HuH-7 (cell line): ENCODE results near the gene CCDC127.
"Not testable (repeated sequence)": the region's sequence is repeated elsewhere in the genome, so short reads cannot be mapped to it uniquely, and the experiment has no call there.

Experiments used
- DNase-seq: peaks from one replicate; pipeline ENCODE4 v3.0.0; 2011; ENCODE audit warnings: low spot score

Gene CCDC127

DNA sequence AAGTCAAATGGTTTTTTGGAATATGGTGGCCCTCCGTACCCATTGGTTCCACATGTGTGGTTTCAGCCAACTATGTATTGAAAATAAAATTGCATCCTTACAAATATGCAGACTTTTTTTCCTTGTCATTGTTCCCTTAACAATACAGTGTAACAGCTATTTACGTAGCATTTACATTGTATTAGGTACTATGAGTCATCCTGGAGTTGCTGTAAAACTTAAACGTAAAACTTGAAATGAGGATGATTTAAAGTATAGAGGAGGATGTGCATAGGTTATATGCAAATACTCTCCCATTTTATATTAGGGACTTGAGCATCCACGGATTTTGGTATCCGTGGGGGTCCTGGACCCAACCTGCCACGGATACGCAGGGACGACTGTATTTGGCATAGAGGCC lies 16.5 kb upstream of the CCDC127 start:
- no peak for DNase-seq

DNA sequence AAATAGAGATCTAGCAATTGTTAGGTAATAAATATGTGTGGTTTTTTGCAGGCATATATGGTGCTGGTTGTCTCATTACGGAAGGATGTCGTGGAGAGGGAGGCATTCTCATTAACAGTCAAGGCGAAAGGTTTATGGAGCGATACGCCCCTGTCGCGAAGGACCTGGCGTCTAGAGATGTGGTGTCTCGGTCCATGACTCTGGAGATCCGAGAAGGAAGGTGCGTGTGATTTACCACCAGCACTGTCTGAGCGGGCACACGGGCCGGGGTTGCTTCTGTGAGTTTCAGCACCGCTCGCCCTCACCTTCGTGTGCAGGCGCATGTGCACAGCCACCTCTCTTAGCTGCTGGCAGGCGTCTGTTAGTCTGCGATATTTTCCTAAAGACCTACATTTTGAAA lies 15.5 kb upstream of the CCDC127 start:
- not testable (repeated sequence) for DNase-seq

DNA sequence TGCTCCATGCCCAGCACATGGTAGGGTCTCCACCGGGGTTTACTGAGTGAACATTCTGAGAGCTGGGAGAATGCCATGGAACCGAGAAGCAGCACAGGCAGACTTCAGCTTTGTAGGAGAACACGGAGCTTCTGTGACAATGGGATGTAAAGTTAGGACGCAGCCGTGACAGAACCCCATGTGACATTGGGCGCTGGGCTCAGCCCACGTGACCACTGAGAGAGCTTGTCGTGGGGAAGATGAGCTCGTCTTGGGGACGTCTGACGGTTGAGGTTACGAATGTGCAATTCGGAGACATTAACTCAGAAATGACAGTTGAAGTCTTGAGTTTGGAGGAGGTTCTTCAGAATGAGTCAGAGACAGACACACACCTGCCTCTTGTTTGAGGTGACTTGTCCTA lies 13.7 kb upstream of the CCDC127 start:
- no peak for DNase-seq

DNA sequence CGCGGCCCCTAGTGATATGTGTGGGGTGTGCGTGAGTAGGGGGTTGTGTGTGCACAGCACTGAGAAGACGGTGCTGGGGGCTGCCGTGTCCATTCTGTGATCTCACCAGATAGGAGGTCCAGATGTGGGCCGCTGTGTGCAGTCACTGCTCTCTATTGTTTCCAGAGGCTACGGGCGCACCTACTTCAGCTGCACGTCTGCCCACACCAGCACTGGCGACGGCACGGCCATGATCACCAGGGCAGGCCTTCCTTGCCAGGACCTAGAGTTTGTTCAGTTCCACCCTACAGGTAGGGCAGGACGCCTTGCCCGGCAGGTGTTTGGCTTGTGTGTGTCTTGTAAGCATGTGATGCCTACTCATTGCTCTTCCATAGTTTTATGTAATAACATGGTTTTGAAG lies 12.8 kb upstream of the CCDC127 start:
- no peak for DNase-seq

DNA sequence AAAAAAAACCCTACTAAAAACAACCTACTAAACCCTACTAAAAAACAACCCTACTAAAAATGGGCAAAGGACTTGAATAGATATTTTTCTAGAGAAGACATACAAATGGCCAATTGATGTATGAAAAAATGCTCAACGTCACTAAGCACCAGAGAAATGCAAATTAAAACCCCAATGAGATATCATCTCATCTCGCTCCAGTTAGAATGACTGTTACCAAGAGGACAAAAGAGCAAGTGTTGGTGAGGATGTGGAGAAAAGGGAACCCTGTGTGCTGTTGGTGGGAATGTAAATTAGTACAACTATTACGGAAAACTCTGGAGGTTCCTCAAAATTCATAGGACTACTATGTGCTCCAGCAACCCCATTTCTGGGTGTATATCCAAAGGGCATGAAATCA lies 10.9 kb upstream of the CCDC127 start:
- DNase-seq: no peak

DNA sequence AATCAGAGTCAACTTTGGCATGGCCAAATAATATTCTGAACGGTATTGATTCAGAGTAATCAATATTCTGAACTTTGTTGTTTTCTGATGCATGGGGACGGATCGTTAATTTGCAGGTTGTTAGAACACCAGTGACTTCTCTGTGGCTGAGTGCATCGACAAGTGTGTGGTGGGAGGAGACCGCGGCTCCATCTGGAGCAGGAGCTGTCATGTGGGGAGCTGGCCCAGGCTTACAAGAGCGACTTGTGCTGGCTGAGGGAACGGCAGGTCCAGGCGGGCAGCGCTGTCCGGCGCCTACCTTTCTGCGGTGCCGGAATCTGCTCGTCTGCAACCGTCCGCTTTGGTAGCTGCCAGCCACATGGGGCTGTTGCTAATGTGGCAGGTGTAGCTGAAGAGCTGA lies 9.4 kb upstream of the CCDC127 start:
- DNase-seq: not testable (repeated sequence)

DNA sequence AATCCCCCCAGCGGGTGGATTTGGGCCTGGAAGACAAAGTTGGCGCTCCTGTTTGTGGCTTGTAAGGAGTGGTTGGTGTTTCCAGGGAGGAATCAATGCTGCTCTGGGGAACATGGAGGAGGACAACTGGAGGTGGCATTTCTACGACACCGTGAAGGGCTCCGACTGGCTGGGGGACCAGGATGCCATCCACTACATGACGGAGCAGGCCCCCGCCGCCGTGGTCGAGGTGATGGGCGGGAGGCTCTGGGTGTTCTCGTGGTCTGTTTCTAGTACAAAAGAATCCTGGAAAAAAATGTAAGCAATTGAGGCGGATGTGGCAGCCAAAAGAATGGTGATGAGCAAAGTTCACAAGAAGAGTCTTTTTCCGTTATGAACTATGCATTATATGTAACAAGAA lies 7.4 kb upstream of the CCDC127 start:
- no peak for DNase-seq

DNA sequence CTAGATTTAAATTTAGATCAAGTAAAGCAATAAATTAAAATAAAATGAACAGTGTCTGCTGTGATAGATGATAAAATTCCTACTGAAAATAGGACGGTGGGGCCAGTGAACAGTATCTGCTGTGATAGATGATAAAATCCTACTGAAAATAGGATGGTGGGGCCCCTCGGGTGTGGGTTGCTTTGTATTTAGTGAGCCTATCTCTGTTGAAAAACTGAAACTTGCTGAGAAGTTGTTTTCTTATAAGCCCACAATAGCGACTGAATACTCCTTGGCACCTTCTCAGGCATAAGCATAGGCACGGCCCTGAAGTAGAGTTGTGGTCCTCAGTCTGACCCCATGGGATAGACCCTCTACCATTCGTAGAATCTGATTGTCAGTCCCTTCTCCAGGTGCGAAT lies 5.8 kb upstream of the CCDC127 start:
- DNase-seq: no peak

DNA sequence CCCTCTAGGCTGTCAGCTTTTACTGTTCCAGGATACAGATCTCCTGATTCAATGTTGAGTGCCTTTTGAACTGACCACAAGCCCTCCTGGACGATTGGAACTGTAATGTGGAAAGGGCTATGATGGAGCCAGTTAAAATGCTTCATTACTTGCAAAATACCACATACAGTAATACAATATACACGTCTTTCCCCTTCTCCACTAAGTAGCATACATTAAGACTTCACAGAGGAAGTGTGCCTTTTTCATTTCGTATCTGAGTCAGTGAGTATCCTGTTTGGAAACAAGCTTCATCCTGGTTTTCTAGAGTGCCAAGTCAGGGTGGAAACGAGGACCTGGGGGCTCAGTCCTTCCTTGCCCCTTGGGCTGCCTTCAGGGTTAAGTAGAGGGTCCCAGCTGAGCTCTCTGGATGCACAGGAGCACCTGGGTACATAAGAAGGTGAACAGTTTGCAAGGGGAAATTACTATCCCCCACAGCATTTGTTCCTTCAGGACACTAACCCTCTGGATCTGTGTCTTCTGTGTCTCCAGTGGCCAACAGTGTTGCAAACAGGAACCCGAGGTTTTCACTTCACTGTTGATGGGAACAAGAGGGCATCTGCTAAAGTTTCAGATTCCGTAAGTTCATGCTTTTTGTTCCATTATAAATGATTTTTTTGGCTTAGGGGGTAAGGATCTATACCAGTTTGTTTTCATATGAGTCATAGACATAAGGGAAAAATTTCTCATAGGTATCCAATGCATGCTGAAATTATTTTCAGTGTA lies 5.2 kb upstream of the CCDC127 start:
- not testable (repeated sequence) for DNase-seq

DNA sequence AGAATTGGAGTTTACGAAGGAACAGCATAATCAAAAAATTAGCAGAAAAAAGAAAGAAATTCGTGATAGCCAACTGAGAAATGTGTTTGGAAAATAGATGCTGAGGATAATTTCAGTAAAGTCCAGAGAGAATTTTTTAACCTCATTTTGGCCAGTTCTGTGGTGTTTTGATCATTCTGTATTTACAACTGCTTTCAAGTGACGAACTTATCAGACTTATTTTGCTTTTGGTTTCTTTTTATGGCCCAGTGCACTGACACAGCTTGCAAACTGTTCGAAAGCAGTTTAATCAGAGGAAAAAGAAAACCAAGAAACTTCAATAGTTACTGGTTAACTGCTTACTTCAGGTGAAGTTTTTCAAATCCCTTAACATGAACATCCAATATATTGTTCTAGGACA lies 2.0 kb upstream of the CCDC127 start:
- DNase-seq: no peak

DNA sequence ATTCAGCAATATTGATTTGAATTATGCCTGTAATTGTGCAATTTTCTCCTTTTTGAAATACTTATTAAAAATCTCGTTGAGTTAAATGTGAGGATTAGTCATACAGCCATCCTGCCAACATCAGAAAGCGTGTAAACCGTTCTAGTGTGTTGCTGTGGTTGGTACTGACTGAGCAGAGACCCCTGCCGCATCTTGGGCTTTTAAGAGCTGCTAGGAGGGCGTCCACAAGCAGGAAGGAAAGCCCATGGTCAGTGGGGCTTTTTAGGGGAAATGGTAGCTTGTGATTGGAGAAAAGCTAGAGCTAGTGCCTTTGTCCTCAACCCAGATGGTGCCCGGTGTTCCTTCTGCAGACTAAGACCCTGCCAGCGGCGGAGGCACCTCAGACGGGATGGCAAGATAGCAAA lies 1.5 kb upstream of the CCDC127 start:
- no peak for DNase-seq

DNA sequence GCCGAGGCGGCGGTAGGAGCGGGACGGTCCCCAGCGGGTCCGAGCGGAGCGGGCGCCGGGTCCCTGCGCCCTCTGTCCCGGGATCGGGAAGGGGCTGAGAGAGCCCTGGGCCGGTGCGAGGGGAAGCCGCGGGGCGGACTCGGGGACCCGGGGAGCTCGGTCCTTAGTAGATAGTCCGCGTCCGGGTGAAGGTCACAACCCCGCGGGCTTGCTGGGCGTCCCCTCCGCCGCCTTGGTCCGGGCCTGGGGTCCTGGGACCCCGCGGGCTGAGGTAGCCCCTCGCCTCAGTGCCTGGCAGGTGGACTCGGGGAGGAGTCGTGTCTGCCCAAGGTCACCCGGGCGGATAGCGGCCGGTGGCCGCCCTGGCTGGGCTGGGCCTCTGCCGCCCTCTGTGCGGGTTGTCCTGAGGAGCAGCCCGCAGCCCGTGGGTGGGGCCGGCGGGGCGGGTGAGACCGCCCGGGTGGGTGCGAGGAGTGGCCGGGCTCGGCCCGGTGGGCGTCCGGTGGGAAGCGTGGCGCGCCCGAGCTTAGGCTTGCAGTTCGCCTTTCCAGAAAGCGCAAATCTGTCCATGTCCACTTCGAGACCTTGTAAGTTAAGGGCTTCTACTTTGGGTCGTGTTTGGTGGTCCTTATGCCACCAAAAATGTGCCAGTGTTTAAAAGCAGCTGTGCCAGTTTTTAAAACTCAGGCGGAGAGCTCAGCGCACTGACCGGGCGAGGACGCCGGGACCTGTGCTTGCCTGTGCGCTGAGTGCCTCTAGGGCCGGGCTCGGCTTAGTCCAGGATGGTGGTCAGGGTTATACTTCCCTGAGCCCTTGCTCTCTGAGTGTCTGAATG lies 721 bp upstream of the CCDC127 start:
- no peak for DNase-seq

DNA sequence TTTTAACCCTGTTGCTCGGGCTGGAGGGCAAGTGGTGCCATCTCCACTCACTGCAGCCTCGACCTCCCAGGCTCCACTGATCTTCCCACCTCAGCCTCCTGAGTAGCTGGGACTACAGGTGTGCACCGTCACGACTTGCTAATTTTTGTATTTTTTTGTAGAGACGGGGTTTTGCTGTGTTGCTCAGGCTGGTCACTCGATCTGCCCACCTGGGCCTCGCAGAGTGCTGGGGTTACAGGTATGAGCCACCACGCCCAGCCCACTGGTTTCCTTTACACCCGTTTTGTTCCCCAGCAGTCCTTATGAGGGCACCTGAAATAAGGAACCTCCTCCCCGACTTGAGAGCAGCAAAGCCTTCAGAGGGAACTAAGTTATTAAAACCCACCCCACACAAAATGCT lies 1.9 kb downstream of the CCDC127 start:
- DNase-seq: not testable (repeated sequence)

DNA sequence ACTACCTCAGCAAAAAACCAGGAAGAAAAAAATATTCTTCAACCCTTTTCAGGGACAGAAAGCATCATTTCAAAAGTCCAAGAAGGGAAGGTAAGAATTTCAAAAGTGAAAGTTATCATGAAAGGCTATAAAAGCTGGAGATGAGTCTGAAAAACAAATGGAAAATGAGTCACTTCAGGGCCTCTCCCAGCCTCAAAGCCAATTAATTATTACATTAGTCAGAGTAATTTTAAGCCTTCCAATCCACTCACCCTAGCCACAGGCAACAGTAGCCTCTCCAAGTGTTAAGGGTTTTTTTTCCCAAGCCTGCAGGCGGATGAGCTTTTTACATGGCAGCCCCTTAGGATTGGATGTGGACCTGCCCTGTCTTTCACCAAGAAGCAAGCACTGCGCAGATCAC lies 2.7 kb downstream of the CCDC127 start:
- DNase-seq: not testable (repeated sequence)

DNA sequence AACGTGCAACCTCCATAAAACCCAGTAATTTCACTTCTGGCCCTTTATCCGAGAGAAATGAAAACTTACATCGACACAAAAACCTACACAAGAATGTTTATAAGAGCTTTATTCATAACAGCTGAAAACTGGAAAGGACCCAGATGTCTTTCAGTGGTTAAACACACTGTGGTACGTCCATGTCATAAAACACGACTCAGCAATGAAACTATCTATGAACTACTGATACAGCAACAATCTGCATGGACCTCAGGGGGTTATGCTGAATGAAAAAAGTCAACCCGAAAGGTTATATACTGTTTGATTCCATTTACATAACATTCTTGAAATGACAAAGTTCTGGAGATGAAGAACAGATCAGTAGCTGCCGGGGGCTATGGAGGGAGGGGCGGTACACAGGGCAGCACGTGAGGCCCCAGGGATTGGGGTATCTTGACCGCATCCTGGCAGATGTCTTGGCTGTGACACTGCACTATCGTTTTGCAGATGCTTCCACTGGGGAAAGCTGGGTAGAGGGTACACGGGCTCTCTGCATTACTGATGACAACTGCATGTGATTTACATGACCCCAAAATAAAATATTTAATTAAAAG lies 4.1 kb downstream of the CCDC127 start:
- no peak for DNase-seq

DNA sequence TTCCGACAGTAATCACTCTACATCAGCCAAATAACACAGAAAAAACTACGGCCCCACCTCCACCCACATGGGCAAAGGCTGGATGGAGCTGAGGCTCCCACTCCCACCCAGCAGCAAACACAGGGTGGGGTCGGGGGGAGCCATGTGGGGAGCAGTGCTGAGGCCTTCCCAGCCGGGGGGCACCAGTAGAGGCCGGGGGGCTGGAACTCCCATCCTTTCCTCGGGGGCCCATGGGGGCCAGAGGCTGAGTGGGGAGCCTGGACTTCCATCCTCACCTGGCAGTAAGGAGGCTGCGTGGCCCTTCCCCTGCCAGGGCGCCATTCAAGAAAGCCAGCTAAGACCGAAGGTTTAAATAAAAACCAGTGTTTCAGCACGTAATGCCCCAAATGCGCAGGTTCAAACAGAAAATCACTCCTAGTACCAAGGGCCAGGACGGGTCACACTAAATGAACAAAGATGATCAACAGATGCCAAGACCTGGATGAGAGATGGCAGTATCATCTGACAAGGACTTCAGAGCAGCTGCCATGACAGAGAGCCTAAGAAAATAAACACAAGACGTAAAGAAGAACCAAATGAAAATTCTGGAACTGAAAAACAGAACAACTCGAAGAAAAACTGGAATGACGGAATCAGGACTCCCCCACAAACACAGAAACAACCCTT lies 9.4 kb downstream of the CCDC127 start:
- DNase-seq: no peak

DNA sequence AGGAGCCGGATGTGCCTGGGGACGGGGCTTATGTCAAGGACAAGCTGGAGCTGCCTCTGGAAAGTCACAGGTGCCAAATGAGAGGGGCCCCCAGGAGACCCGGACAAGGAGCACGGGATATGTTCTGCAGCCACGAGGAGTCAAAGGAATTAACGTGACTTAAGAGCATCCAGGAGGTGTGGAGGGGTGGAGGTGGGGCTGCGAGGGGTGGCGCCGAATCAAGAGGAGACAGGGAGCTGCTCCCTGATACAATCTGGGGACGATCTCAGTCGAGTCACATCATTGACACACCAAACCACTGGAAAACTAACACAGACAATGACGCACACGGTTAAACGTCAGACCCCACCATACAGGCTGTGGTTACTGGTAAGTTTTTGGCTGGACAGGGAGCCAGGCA lies 10.4 kb downstream of the CCDC127 start:
- DNase-seq: no peak

DNA sequence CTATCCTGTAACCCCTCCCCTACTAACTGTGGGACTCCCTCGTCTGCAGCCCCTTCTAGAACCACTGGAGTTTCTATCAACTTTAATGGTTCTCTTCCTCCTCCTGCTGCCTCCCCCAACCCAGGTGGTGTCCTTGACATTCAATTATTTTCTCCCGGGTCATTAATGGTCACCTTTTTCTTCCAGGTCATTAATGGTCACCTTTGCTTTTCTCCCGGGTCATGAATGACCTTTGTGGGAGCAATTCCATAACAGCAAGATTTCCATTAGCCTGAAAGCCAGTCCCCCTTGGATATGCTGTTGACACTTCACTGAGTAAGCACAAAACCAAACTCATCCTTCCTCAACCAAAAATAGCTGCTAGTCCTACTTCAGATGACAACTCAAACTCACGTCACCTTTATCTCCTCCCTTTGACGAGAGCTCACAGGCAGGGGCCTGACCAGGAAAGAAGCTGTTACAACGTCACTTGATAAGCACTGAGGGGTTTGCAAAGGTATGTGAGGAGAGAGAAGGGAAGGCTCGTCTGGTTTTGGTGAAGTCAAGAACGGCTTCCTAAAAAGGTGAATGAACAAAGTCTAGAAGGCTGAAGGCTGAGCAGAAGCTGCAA lies 10.9 kb downstream of the CCDC127 start:
- no peak for DNase-seq

DNA sequence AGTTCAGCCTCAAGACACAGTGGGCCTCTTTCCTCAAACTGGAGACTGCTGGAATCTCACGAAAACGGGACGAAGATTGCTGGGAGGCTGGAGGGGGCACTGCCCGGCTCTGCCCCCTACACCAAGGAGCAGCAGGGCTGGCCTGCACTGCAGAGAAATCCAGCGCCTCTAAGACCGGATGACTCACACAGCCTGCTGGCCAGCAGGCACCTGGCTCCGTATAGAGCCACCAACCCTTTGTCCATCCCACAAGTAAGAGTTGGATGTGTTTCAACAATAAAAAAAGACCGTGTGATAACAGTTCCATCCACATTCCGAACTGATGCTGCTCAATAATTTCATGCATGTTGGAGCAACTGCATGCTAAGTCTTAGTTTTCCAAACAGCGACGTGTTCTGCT lies 11.5 kb downstream of the CCDC127 start:
- no peak for DNase-seq

DNA sequence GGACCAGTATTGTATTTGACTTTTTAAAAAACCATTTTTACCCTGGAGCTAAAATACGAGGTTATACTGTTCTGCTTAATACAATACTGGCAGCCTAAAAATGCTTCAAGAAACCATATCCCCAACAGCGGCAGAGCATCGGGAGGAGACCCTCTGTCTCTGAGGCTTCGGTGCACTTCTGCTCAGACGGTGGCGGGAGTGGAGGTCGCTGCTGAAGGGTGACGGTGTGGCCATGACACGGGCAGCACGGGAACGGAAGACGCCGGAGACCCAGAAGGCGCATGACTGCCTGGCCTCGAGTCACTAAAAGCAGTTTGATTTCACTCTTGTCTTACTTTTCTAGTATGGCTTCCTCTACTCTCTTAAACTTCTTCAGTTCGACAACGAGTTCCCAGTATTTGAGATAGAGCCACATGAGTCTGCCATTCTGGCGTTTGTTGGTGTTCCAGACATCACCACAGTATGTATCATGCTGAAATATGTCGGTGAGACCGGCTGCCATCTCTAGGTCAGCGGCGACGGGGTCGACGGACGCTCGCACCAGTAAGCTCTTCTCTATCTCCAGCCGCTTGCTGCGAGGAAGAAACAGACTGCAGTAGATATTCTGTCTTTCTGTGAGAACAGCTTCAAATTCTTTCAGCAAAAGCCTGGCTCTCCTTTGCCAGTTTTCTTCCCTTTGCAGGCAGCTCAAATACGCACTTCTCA lies 12.8 kb downstream of the CCDC127 start:
- no peak for DNase-seq

DNA sequence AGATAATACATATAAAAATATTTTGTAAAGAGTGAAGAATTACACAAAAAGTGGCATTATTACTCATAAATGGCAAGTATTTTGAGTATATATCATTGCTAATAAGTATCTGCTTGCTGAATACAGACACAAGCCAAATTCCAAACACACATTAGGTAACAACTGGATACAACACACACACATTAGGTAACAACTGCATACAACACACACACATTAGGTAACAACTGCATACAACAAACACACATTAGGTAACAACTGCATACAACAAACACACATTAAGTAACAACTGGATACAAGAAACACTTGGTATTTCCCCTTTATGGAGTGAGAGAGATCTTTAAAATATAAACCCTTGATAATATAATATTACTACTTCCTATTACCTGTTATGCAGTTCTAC lies 13.5 kb downstream of the CCDC127 start:
- no peak for DNase-seq

DNA sequence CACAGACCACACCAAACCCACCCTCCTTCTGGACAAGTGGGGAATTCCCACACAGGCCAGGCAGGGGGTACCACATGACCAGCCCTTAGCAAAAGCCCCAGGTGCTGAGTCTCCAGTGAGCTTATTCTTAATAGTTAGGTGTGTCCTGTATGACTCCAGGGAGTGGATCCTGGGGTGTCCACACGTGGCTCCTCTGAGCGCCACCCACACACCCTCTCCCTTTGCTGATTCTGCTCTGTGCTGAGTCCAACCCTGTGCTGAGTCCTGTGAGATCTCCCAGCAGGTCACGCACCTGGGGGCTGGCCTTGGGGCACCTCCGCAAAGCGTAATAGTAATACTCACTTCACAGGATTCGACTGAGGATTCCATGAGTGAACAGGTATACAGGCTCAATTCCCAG lies 14.0 kb downstream of the CCDC127 start:
- DNase-seq: no peak
